ENCODE data around the gene ARHGEF2.

- TF ChIP-seq CTCF (IDR thresholded peaks at IDR 0.05) (no peak), EZH2 (IDR thresholded peaks at IDR 0.05; ENCODE audit: borderline replicate concordance, insufficient read depth, low read depth, low read length, poor library complexity, severe bottlenecking) (no peak)
Observed at GRCh38 chr1:155984341-155984740, 6.0 kb upstream of the ARHGEF2 start.
